Left hindlimb (tissue), 1 donor: ENCODE data around the gene SDK2.
A peak's percentile ranks its signal among the peaks of the same experiment; 100 is the strongest.

Experiments used
- DNase-seq: peaks from one replicate; pipeline ENCODE4 v3.0.0-alpha.2; 2018

The SDK2 gene

DNA sequence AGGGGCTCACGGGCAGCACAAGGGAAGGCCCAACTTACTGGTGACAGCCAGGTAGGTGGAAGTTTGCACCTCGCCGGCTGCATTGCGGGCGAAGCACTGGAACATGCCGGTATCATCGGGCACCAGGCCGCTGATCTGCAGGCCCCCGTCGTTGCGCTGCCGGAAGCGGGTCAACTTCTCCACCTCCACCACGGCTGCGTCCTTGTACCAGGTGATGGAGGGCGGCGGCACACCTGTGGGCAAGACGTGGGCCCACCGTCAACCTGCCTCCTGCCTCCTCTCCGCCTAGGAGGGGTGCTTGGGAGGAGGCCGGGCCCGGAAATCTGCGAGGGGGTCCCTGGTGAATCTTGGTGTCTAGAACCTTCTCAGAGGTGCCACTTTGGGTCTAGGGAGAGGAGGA is 208.8 kb downstream of the SDK2 start:
- DNase-seq = no peak

DNA sequence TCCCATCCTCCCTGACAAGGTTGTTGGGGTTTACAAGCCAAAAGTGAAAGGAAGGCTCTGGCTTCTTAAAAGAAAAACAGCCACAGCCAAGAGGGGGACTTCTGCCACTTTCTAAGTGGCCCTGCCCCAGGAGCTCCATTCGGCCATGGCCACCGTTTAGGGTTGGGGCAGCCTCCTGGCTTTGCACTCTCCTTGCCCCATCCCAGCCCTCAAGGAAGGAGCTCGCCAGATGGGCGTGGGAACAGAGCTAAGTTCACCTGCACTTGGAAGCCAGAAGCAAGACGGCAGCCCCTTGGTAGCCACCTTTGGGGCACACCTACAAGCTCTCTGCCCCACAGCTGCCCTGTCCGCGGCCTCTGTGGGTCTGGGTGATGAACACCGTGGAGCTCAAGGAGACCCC is 210.1 kb downstream of the SDK2 start:
- no peak for DNase-seq

DNA sequence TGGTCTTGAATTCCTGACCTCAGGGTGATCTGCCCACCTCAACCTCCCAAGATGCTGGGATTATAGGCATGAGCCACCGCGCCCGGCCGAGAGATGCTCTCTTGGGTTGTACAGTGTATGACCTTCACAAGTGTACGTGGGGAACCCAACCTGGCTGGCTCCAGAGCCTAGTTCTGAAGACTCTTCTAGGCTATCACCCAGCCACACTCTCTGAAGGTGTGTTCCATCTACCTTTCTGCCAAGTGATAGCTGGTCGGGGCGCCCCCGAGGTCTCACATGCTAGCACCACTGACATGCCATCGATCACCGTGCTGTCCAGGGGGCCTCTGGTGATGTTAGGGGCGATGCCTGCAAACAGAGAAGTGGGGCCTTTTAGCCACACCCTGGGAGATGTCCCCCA is 210.7 kb downstream of the SDK2 start:
- DNase-seq = no peak

GRCh38 chr17:73432624-73433190 is 211.5 kb downstream of the SDK2 start:
- no peak for DNase-seq

DNA sequence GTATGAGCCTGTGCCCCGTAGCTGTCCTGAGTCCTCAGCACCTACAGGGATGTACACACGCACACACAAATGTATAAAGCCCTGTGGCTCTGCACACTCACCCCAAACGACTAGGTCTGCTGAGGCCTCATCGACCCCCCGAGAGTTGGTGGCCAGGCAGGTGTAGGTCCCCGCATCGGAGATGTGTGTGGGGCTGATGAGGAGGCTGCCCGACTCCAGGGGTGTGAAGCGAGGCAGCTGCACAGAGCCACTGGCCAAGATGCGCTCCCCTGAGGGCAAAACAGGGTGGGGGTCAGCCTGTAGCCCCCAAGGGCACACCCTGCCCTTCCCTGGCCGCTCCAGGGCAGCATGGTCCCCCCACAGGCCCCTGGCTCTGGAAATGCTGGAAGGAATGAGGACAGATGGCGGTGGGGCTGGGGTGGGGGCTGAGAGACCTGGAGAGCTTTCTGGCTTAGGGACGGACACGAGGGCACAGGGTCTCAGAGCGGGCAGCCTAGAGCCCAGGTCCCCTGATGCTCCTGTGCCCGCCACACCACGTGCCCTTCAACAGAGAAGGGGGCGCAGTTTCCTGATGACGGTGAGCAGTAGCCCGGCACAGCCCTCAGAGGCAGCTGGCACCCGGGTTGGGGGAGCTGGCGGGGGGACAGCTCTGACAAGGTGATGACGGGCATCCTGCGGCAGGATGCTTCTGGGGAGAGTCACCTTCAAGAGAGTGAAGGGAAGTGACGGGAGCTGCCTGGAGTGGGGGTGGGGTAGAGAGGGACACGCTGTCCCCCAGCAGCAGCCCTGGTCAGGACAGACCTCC is 212.6 kb downstream of the SDK2 start:
- DNase-seq = no peak

DNA sequence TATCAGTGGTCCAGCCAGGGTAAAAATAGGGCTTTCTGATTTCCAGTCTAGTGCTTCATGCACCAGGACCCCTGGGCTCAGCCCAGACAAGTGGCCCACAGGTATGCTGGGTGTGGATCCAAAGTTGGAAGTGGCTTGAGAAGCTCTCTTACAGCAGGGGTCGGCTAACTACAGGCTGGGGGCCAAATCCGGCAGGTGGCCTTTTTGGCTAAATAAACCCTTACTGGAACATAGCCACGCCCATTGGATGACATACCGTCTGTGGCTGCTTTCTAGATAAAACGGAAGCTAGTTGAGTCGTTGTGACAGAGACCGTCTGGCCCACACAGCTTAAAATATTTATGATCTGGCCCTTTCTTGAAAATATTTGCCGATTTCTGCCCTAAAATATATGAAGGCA is 213.4 kb downstream of the SDK2 start:
- peak; percentile 45 for DNase-seq

DNA sequence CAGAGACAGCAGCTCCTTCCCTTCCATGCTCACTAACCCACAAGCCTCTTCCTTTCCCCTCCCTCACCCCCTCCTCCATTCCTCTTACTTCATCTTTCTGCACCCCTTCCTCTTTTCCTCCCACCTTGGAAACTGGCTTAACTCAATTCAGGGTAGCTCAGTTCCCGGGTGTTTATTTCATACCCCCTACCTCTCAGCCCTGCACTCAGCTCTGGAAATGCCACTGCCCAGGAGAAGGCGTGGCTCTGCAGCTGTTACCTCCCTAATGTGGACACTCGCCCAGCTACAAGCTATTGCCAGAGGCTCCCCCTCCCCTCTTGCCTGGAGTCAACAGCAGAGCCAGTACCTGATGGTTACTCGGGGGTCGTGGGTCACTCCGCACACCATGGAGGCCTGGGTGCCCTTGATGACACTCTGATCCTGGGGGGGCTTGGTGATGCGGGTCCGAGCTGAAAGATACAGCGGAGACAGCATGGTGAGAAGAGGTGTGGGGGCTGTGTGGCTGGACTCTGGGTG is 214.0 kb downstream of the SDK2 start:
- peak; percentile 47 for DNase-seq

DNA sequence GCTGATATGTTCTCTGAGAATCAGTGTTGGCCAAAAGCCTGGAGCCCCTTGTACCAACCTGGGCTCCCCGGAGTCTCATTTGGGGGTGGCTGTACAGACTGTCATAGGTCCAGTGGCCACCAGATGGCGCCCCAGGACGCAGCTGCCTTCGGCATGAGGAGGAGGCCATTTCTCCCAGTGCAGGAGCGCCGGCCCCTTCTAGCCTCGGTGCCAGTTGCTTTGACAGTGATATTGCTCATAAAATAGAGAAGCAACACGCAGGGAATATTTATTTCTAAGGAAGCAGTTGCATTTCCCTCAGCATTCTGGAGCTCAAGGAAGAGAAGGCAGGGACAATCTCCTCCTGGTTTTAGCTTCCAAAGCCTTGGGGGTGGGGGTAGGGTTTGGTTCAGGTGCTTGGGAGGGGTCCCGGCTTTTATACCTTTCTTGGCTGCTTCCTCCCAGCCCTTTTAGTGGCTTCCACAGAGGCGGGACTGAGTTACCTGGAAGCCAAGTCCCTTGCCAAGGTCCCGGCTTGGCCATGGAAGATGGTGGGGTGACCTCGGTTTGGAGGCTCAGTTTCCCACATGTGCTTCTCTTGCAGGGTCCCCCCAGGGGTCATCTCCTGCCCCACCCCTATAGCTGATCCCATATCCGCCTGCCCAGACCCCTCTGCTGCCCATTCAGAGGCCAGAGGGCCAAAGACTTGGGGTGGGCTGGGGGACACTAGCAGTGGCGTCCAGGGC is 214.6 kb downstream of the SDK2 start:
- peak; percentile 85 for DNase-seq

DNA sequence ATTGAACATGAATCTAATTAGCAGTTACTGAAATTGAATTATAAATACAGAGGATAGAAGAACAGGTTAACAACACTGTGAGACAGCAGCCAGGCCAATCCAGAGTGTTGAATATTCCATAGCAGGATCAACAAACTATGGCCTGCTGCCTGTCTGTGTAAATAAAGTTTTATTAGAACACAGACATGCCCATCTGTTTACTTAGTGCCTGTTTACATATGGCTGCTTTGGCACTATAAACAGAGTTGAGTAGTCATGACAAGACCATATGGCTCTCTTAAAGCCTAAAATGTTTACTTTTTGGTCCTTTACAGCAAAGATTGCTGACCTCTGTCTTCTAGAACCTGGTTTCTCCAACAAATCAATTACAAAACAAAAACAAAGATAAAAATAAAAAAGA is 217.0 kb downstream of the SDK2 start:
- no peak for DNase-seq

DNA sequence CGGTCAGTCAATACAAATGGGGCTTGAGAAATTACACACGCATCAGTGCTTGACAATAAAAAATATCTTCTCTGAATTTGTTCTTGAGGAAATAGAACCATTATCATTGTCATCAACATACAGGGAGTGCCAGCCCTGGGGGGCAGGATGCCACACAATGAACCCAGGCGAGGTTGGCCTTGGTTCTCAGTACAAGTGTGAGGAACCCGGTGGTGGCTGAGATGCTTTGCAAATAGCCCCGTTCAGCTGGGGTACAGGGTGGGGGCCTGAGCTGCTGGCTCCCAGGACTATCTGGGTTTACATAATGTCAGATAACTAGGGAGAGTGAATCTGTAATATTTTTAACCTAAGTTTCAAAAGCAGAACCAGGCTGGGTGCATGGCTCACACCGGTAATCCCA is 219.7 kb downstream of the SDK2 start:
- no peak for DNase-seq

DNA sequence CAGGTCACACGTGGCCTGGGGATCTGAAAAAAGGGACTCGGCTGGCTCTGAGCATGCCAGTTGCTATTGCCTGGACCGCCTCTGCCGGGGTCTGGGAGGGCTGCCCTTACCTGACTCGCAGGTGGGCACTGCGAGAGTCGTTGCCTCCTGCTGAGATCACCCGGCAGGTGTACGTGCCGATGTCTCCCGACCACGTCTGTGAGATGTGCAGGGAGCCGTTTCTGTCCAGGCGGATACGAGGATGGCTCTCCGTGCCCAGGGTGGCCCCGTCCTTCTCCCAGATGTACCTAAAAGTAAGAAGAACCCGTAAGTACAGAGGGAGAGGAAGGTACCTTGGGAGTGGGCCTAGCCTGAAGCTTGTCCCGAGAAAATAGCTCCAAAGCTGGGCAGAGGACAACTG is 220.4 kb downstream of the SDK2 start:
- DNase-seq = no peak

- no peak for DNase-seq
Measured at GRCh38 chr17:73423159-73423715, 221.0 kb downstream of the SDK2 start.

DNA sequence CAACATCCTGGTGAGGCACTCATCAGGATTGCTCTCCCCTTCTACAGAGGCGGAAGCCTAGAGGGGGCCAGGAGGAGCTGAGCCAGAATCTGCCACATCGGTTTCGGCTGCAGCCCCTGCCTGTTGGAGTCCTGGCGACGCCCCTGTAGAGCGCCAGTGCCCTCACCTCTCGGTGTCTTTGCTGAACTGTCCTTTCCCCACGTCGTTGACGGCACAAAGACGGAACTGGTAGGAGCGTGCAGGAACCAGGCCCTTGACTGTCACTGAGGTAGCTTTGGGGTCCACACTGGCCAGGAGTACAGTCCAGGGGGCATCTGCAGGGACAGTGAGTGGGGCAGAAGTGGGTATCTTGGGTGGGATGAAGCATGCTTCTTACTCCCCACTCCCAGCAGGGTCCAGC is 222.1 kb downstream of the SDK2 start:
- DNase-seq = no peak

DNA sequence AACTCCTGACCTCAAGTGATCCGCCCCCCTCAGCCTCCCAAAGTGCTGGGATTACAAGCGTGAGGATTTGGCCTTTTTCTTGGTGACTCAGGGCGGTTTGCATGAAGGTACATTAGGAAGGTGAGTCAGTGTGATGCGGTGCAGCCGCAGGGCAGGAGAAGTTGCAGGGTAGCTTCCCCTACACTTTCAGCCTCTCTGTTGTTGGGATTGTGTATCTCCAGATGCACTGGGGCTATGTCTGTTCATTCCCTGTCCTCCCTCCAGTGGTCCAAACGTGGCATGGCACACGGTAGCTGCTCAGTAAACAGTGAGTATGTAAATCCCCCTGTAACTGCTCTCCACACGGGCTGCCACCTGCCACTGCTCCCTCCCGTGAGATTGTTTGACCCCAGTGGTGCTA is 223.3 kb downstream of the SDK2 start:
- DNase-seq = no peak

- DNase-seq = no peak
Measured at GRCh38 chr17:73419881-73420280, 224.4 kb downstream of the SDK2 start.

- no peak for DNase-seq
Measured at GRCh38 chr17:73419051-73419450, 225.2 kb downstream of the SDK2 start.

GRCh38 chr17:73415782-73416181 is 228.5 kb downstream of the SDK2 start:
- no peak for DNase-seq

DNA sequence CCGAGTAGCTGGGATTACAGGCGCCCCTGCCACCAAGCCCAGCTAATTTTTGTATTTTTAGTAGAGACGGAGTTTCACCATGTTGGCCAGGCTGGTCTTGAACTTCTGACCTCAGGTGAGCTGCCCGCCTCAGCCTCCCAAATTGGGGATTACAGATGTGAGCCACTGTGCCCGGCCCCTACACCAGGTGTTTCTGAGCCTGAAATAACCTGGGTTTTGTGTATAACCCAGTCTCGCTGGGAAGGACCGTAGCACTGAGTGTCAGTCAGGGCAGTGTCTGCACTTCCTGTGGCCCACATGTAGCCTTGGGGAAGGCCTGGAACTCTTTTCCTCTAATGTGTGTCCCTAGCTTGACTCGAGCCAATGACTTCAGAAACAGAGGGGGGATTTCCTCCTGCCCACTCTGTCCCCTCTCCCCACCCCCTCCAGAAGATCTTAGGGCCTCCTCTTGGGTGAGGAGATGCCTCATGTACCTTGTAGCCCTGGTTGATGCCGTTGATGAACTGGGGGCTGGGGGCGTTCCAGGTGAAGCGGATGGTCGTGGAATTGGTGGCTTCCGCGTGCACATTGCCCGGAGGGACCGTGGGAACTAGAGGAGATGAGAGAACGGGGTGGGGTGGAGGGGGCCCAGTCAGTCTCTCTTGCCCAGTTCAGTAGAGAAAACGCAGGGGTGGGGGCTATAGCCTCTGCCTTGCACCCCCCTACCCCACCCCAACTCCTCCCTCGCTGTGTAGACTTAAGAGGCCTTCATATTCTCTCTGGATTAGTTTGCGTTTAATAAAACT is 229.9 kb downstream of the SDK2 start:
- DNase-seq = no peak

- no peak for DNase-seq
Measured at GRCh38 chr17:73412914-73413313, 231.3 kb downstream of the SDK2 start.

GRCh38 chr17:73411313-73411747 is 232.9 kb downstream of the SDK2 start:
- no peak for DNase-seq

- no peak for DNase-seq
Measured at GRCh38 chr17:73410586-73411312, 233.5 kb downstream of the SDK2 start.

DNA sequence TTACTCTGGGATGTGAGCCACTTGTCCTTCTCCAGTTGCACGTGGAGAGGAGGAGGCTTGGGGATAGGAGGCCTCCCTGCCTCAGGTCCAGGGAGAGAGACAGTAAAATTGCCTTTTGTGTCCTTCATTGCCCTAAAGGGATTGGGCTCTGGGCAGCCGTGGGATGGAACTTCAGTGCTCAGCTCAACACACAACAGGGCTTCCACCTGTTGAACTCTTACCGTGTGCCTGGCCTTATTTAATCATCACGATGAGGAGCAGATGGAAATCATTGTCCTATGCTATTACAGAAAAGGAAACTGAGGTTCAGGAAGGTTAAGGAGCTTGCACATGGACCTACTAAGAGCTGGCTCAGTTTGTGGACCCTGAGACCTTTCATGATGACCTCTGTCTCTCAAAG is 240.0 kb downstream of the SDK2 start:
- no peak for DNase-seq
